ENCODE measurements around the gene GEMIN4. TPM values are rescaled to one million over a fixed set of nuclear protein-coding genes. Genes with fewer than 3 reads are reported as not detected.

GEMIN4 gene
- total and polyA plus RNA-seq, 2 of the 8 experiments (the other 6 are each of a cell fraction or from before 2014, with no cell fraction given): 32.1 to 51.9 TPM

GRCh38 chr17:744937-745336 lies 7.1 kb downstream of the GEMIN4 start:
- Histone ChIP-seq H3K27ac (ENCODE audit: low read depth, low read length) (no peak overlapping the region), H3K4me1 (replicated peaks in 1 of 4; ENCODE audit: control insufficient read depth in 3 of 4, insufficient read depth in 4 of 4, low read length in 3 of 4) (no peaks in the 10 kb centered on the region), H3K9me3 (ENCODE audit: insufficient read depth in 2 of 2, low read depth in 1 of 2, low read length in 1 of 2) (peaks cover 4 to 7% of the 10 kb centered on the region in 2 experiments; a peak in 2 of 4 replicates), H3K79me1 (ENCODE audit: low read depth, low read length) (peaks cover 15% of the 10 kb centered on the region), H3K4me3 (ENCODE audit: extremely low read depth in 1 of 4, insufficient read depth in 2 of 4, low read depth in 3 of 4, low read length in 4 of 4) (no peak overlapping the region), H4K5ac (ENCODE audit: insufficient read length, low read depth, low read length) (no peak overlapping the region), H3K23ac (ENCODE audit: insufficient read length) (no peak overlapping the region), H3K36me3 (ENCODE audit: control insufficient read depth in 2 of 4, insufficient read depth in 4 of 4, low read length in 3 of 4) (peaks cover 41 to 89% (median 59%) of the 10 kb centered on the region in 4 experiments), H3K27me3 (replicated peaks in 1 of 4; ENCODE audit: control insufficient read depth in 3 of 4, extremely low read depth in 1 of 4, insufficient read depth in 3 of 4, low read length in 3 of 4) (no peaks in the 10 kb centered on the region), H3K23me2 (ENCODE audit: low read depth, low read length) (no peaks in the 10 kb centered on the region; the same call in 1 of the 2 replicates), H2BK120ac (replicated peaks; ENCODE audit: low read depth, low read length) (no peak overlapping the region), H3K4ac (replicated peaks; ENCODE audit: insufficient read length, low read depth, low read length) (no peak overlapping the region), H2AFZ (ENCODE audit: low read length) (no peak overlapping the region), H2BK5ac (ENCODE audit: low read depth, low read length) (no peak overlapping the region), H2BK15ac (ENCODE audit: low read length) (no peak overlapping the region), H2AK5ac (ENCODE audit: low read depth, low read length) (no peak overlapping the region), H2BK20ac (ENCODE audit: low read length) (no peak overlapping the region), H3K4me2 (ENCODE audit: insufficient read depth in 1 of 2, low read depth in 2 of 2, low read length in 2 of 2) (no peak overlapping the region), H4K8ac (ENCODE audit: extremely low read depth, insufficient read depth, low read length) (no peak overlapping the region), H3K14ac (ENCODE audit: insufficient read length) (no peak overlapping the region), H3K9ac (replicated peaks in 1 of 4; ENCODE audit: extremely low read depth in 1 of 4, low read depth in 3 of 4, low read length in 3 of 4) (no peak overlapping the region), H4K20me1 (replicated peaks in 1 of 2; ENCODE audit: control insufficient read depth in 1 of 2, insufficient read depth in 2 of 2, low read length in 2 of 2) (peaks cover 3 to 40% of the 10 kb centered on the region in 2 experiments), H3K18ac (ENCODE audit: extremely low read depth, low read length) (no peak overlapping the region), H3K79me2 (ENCODE audit: control insufficient read depth in 1 of 2, insufficient read depth in 2 of 2, low read length in 2 of 2) (peaks cover 3 to 29% of the 10 kb centered on the region in 2 experiments; a peak in 3 of 4 replicates), H2BK12ac (ENCODE audit: low read depth, low read length) (no peak overlapping the region), H3K56ac (replicated peaks; ENCODE audit: insufficient read length, low read depth, low read length) (no peak overlapping the region), H4K91ac (replicated peaks; ENCODE audit: insufficient read length, low read length) (no peak overlapping the region)
- WGBS, 2 experiments (ENCODE audit: extremely low coverage in 1 of 2, insufficient coverage in 1 of 2, insufficient read length in 1 of 2, insufficient replicate concordance in 2 of 2, low coverage in 1 of 2, low lambda C conversion rate in 2 of 2, missing lambda C conversion rate in 1 of 2): 83% methylated on average over 9 of the region's 9 CpGs; no CpG with 5 or more reads in 1 of the 2 experiments
- DNase-seq (ENCODE audit: low read depth in 1 of 2, low spot score in 2 of 2) (no peak), FAIRE-seq (no peak)
- no peak for TF ChIP-seq CEBPB (IDR thresholded peaks at IDR 0.05; ENCODE audit: low read depth, low read length)
- TF ChIP-seq CREB1 (IDR thresholded peaks at IDR 0.05): no peak
- no peak for TF ChIP-seq E2F6 (IDR thresholded peaks at IDR 0.05)
- no peak for TF ChIP-seq MAFK (IDR thresholded peaks at IDR 0.05; ENCODE audit: low read depth, low read length)
- TF ChIP-seq USF2 (IDR thresholded peaks at IDR 0.05; ENCODE audit: low read length): no peak
- no peak for TF ChIP-seq BCL11A (IDR thresholded peaks at IDR 0.05; ENCODE audit: low read depth in 2 of 2, low read length in 2 of 2)
- TF ChIP-seq POLR2A (IDR thresholded peaks at IDR 0.05; ENCODE audit: control extremely low read depth in 1 of 2, low read depth in 2 of 2, low read length in 2 of 2): no peak
- TF ChIP-seq NRF1 (IDR thresholded peaks at IDR 0.05; ENCODE audit: low read depth, low read length): no peak
- ChIA-PET CTCF (ENCODE audit: partially characterized antibody) (interaction anchor here (0.7 to 1.3 kb wide), 3 partner anchors 10 to 303 kb away, joined by 3 read pairs; no protein-coding TSS in a partner anchor), POLR2A (ENCODE audit: partially characterized antibody) (interaction anchor here (0.6 to 3.9 kb wide), 4 partner anchors 8 to 543 kb away, joined by 3 to 15 read pairs (median 3); partner anchors contain the start of gene NXN)
